DMS153 treated with DMSO at 0.1 percent for 48 hours (cell line): ENCODE data around the gene RPL12.

ENCODE experiments used
- DNase-seq: peaks from one replicate; lab custom pipeline; 2025; ENCODE audit not compliant: unreplicated experiment; lab: John Stamatoyannopoulos, UW

RPL12 gene

DNA sequence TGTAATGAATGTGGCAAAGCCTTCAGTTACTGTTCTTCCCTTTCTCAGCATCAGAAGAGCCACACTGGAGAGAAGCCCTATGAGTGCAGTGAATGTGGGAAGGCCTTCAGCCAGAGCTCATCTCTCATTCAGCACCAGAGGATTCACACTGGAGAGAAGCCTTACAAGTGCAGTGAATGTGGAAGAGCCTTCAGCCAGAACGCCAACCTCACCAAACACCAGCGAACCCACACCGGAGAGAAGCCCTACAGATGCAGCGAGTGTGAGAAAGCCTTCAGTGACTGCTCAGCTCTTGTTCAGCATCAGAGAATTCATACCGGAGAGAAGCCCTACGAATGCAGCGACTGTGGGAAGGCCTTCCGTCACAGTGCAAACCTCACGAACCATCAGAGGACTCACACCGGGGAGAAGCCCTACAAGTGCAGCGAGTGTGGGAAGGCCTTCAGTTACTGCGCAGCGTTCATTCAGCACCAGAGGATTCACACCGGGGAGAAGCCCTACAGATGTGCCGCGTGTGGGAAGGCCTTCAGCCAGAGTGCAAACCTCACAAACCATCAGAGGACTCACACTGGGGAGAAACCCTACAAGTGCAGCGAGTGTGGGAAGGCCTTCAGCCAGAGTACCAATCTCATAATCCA lies 6.8 kb downstream of the RPL12 start:
- no peak for DNase-seq

- no peak for DNase-seq
These were observed 12.8 kb downstream of the RPL12 start for GRCh38 chr9:127438394-127438793.

- no peak for DNase-seq
These were observed 13.5 kb downstream of the RPL12 start for GRCh38 chr9:127437497-127438264.

- no peak for DNase-seq
These were observed 20.8 kb downstream of the RPL12 start for GRCh38 chr9:127430415-127430814.

GRCh38 chr9:127428348-127428747 lies 22.9 kb downstream of the RPL12 start:
- DNase-seq: no peak

DNA sequence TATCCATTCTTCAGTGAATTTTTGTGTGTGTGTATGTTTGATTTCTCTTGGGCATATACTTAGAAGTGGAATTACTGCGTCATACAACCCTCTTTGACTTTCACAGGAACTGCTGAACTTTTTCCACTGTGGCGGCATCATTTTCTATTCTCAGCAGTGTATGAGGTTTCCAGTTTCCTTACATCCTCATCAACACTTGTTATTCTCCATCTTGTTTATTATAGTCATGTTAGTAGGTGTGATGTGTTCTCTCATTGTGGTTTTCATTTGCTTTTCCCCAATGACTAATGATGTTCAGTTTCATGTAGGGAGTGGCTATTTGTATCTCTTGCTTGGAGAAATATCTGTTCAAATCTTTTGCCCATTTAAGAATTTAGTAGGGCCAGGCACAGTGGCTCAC lies 24.4 kb downstream of the RPL12 start:
- DNase-seq: no peak

DNA sequence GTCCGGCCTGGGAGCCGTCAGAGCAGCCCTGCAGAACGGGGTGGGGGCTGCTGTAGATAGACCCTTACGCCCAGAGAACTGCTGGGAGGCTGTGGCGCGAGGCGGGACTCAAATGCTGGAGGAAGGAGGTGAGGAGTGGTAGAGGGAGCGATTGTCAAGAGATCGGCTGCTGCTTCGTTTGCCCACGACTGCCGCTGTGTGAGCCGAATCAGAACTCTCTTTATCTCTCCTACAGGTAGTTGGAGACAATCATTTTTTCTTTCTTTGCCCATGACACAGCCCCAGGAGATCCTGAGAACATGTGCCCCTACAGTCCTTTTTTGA lies 26.6 kb downstream of the RPL12 start:
- DNase-seq: no peak

DNA sequence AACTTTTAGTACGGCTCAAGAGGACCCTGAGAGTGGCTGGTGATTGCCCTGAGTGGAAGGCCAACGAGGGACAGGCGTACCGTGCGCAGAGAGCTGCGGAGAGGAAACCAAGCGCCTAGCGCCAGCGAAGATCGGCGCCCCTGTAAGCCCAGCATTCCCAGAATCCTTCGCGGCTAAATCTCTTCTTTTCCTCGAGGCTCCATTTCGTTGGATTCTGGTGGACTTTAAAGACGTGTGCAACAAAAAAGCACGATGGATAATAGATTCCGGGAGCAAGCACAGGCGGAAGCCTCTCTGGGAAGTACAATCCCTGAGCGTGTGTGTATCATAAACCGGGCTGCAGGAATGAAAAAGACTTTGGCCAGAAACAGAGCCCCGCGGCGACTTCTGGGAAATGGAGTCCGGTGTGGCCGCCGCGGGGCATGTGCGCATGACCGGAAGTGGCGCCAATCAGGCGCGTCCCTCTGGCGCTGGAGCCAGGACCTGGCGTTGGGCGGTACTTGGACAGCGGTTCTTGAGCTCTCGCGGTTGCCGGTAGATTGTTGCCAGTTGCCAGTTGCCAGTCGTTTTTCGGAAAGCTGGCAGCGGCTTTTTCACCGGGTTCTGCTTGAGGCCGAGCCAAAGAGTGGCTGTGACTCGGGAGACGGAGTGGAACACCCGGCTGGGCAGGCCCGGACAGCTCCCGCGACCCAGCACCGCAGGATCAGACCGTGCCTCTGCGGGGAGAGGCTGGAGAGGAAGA lies 27.1 kb downstream of the RPL12 start, which contains the start of gene ZNF79:
Gene ZNF79, plus strand, starts transcription at position 449 of the 742 bp plus-strand sequence. CDS start 406 bp downstream, outside the sequence.
- DNase-seq: peak; percentile 88

DNA sequence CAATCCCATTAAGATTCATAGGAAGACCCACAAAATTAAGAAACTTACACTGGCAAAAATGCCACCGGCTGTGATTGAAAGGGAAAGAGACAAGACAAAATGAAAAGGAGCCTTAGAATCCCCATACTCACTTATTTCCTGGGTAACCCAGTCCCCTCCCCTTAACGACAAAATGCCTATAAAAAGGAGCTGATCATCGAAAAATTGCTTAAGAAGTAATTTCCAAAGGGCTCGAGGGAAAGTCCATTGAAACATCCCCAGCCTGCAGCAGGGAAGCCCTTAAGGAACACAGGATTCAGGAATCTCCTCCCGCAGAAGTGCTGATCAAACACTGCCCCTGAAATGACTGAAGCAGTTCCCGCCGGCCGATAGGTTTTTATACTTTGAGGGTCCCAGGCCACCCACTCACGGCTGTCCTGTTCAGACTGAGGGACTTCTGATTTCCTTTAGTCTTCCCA lies 27.7 kb downstream of the RPL12 start:
- peak; percentile 22 for DNase-seq

- no peak for DNase-seq
These were observed 28.4 kb downstream of the RPL12 start for GRCh38 chr9:127422787-127423186.

DNA sequence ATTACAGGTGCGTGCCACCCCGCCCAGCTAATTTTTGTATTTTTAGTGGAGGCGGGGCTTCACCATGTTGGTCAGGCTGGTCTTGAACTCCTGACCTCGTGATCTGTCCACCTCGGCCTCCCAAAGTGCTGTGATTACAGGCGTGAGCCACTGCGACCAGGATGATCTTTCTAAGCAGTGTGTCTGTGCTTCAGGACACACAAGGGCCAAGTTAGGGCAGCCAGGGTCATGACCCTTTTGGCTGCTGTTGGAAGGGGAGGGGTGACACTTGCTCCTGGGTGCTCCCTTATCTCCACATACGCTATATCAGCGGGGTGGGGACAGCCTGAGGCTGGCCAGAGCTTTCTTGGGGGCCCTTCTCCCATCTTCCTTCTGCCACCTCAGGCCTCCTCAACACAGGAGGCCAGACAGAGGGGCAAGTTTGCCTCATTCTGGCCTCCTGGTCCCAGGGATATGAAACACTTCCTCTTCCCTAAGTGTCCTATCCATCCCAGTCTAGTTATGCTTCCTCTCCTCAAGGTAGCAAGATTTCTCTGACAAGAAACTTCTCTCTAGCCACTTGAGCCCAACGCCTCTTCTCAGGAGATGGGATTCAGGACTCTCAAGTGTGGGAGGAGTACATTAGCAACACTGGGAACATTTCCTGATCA lies 28.9 kb downstream of the RPL12 start:
- no peak for DNase-seq

- no peak for DNase-seq
These were observed 30.1 kb downstream of the RPL12 start for GRCh38 chr9:127421057-127421456.

GRCh38 chr9:127419348-127419747 lies 31.9 kb downstream of the RPL12 start:
- DNase-seq: no peak

GRCh38 chr9:127418037-127418471 lies 33.2 kb downstream of the RPL12 start:
- no peak for DNase-seq

DNA sequence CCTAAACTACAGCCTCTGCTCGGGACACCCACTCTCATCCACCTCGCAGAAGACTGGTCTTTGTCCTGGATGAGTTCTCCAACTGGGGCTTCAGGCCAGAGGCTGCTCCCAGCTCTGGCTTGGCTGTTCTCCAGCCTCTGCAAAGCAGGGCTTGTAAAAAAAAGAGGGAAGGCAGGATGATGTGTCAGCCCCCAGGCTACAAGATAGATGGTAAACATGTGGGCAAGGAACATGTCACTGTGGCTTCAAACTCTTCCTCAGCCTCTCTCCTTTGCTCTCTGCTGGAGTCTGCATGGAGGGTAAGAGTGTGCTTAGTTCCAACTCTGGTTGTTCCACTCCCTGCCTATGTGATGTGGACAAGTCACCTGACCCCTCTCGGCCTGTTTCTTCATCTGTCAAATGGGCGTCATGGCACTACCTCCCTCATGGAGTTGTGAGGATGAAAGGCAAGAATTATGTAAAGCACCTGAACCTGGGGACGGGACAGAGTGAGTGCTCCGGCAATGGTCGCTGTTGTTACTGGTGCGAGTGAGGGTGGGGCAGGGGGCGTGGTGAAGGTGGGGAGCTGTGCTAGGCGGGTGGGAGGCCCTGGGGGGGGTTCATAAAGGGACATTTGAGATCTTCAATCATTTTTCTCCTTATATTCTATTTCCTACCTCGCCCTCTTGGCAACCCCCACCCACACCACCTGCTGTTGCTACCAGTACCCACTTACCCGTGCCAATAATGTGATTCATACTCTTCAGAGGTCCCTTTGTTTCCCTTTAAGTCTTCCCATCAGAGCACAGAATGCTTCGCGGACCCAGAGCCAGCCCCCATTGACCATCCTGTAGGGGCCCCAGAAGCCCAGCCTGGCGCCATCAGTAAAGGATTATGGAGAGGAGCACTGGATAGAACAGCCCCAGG lies 33.8 kb downstream of the RPL12 start:
- DNase-seq: no peak

DNA sequence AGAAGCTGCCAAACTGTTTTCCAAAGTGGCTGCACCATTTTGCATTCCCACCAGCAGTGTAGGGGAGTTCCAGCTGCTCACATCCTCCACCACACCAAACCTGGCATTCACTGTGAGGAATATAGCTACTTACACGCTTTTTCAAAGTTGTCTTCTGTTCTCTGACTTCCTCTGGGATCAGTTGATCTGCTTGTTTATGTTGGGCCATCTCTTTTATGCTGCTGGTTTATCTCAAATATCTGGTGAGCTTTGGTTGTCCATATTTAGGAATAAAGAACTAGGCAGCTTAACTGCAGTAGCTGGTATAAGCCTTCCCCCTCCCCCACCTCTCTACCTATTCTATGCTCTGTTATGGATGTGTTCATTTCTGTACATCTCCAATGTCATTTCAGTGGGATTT lies 35.5 kb downstream of the RPL12 start:
- DNase-seq: no peak

DNA sequence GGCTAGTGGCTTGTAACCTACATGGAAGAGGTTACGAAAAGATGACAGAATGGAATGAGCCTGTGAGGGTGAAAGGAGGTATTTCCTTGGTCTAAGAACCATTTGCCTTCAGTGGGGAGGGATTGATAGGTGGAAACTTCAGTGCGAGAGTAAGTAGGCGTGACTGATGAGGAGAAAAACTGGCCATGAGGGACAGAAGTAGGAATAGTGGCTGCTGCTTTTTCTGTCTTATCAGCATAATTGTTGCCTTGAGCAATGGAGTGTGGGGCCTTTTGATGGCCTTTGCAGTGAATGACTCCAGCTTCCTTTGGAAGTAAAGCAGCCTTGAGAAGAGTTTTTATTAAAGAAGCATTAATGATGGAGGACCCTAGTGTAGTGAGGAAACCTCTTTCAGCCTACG lies 36.1 kb downstream of the RPL12 start:
- DNase-seq: no peak

DNA sequence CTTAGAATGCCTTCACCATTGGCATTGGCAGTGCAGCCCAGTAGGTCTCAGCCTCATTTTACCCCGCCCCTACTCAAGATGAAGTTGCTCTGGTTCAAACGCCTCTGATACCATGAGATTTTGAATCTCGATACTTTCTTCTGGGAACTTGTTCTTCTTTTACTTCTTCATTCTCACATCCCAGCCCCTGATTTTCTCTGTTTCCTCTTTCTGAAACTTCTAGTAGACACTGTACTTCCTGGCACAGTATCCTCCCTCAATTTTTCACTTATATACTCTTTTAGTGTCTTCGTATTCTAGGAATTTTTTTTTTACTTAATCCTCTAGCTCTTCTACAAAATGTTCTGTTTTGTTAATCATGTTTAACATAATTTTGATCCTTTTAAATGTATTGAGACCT lies 40.1 kb downstream of the RPL12 start:
- no peak for DNase-seq

DNA sequence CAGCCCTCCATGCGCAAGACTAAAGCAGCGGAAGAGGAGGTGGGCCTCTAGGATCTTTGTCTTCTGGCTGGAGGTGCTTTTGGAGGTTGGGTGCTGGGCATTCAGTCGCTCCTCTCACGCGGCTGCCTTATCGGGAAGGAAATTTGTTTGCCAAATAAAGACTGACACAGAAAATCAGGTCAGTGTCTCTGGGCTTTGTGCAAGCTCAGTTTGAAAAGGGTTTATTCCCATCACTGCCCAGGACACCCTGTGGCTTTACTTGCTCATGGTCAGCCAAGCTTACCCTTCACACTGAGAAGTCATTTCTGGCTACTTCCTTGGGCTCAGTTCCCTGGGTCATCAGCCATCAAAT lies 43.7 kb downstream of the RPL12 start:
- no peak for DNase-seq

- DNase-seq: no peak
These were observed 44.3 kb downstream of the RPL12 start for GRCh38 chr9:127406799-127407491.
